ENCODE results near the gene ERRFI1. TPM values are rescaled to one million over a fixed set of nuclear protein-coding genes. Genes with fewer than 3 reads are reported as not detected.
A peak's percentile ranks its signal among the peaks of the same experiment; 100 is the strongest.

ERRFI1 gene
- total and polyA plus RNA-seq, 2 of the 8 experiments (the other 6 are each of a cell fraction or from before 2014, with no cell fraction given), result 23.4 to 46.1 TPM

DNA sequence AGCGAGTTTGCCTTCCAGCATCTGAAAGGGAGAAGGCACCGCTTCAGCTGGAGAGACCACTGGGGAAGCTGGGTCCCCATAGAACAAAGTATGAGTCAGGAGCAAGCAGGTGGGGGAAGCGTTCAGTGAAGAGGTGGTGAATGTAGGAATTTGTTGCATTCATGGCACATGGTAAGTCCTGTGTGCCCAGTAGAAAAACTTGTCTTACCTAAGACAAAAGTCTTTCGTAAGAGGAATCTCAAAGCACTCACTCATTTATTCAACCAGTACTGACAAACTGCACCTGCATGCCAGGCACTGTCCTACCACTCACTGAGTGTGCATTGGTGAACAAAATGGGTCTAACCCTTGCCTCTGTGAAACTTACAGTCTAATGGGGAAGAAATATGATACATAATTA, 9.2 kb upstream of the ERRFI1 start:
- no peaks in the 10 kb centered on the region for H3K4me1 ChIP-seq (replicated peaks in 1 of 4; ENCODE audit: control insufficient read depth in 3 of 4, insufficient read depth in 4 of 4, low read length in 3 of 4)
- no peaks in the 10 kb centered on the region; the same call in 1 of the 2 replicates for H3K23me2 ChIP-seq (ENCODE audit: low read depth, low read length)
- TF ChIP-seq CBX5 (IDR thresholded peaks at IDR 0.05; ENCODE audit: low read depth, low read length), result no peak
- TF ChIP-seq POLR2AphosphoS5 (IDR thresholded peaks at IDR 0.05; ENCODE audit: low read depth, low read length), result no peak
- TF ChIP-seq EGR1 (IDR thresholded peaks at IDR 0.05; ENCODE audit: borderline replicate concordance, low read depth, low read length), result no peak
- TF ChIP-seq SP2 (IDR thresholded peaks at IDR 0.05; ENCODE audit: low read length), result no peak
- TF ChIP-seq RXRA (IDR thresholded peaks at IDR 0.05; ENCODE audit: insufficient read depth, low read depth, low read length), result no peak
- TF ChIP-seq BCL11A (IDR thresholded peaks at IDR 0.05; ENCODE audit: low read depth in 2 of 2, low read length in 2 of 2), result no peak
- TF ChIP-seq GTF2F1 (IDR thresholded peaks at IDR 0.05; ENCODE audit: borderline replicate concordance, low read depth, low read length), result no peak
- no peak for TF ChIP-seq SIRT6 (IDR thresholded peaks at IDR 0.05; ENCODE audit: low read length)
- TF ChIP-seq, protein P1, sequence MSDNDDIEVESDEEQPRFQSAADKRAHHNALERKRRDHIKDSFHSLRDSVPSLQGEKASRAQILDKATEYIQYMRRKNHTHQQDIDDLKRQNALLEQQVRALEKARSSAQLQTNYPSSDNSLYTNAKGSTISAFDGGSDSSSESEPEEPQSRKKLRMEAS (IDR thresholded peaks at IDR 0.05), result no peak
- TF ChIP-seq PHF8 (conservative IDR thresholded peaks at IDR 0.05; ENCODE audit: low read depth, low read length), result no peak
- TF ChIP-seq TBP (IDR thresholded peaks at IDR 0.05; ENCODE audit: low read depth, low read length), result no peak
- no peak for TF ChIP-seq CEBPB (IDR thresholded peaks at IDR 0.05; ENCODE audit: low read depth, low read length)
- no peak for TF ChIP-seq EP300 (IDR thresholded peaks at IDR 0.05; ENCODE audit: borderline replicate concordance in 1 of 2, low read depth in 2 of 2, low read length in 2 of 2)
- no peak overlapping the region for H3K4me3 ChIP-seq (ENCODE audit: extremely low read depth in 1 of 4, insufficient read depth in 2 of 4, low read depth in 3 of 4, low read length in 4 of 4)
- H3K79me2 ChIP-seq (ENCODE audit: control insufficient read depth in 1 of 2, insufficient read depth in 2 of 2, low read length in 2 of 2), result no peaks in the 10 kb centered on the region
- no peaks in the 10 kb centered on the region for H3K79me1 ChIP-seq (ENCODE audit: low read depth, low read length)
- H2AFZ ChIP-seq (ENCODE audit: low read length), result 0 out of 2 replicates have a peak overlapping the region, but pooled peaks have one; percentile 3
- H3K4me2 ChIP-seq (ENCODE audit: insufficient read depth in 1 of 2, low read depth in 2 of 2, low read length in 2 of 2), result no peak overlapping the region
- no peak overlapping the region for H4K5ac ChIP-seq (ENCODE audit: insufficient read length, low read depth, low read length)
- H3K36me3 ChIP-seq (ENCODE audit: control insufficient read depth in 2 of 4, insufficient read depth in 4 of 4, low read length in 3 of 4), result no peaks in the 10 kb centered on the region
- no peak overlapping the region for H2BK5ac ChIP-seq (ENCODE audit: low read depth, low read length)
- H3K9ac ChIP-seq (replicated peaks in 1 of 4; ENCODE audit: extremely low read depth in 1 of 4, low read depth in 3 of 4, low read length in 3 of 4), result no peak overlapping the region; a peak in 1 of 7 replicates
- H2BK15ac ChIP-seq (ENCODE audit: low read length), result no peak overlapping the region
- ChIA-PET POLR2A (ENCODE audit: partially characterized antibody) (no interaction called here), CTCF (ENCODE audit: partially characterized antibody) (interaction anchor here (1.3 to 1.4 kb wide), 2 partner anchors 131 to 279 kb away, joined by 4 to 5 read pairs; no protein-coding TSS in a partner anchor)
- no peak overlapping the region for H3K18ac ChIP-seq (ENCODE audit: extremely low read depth, low read length)
- no peak overlapping the region for H4K8ac ChIP-seq (ENCODE audit: extremely low read depth, insufficient read depth, low read length)
- 85% methylated on average over 4 of the region's 4 CpGs; no CpG with 5 or more reads in 1 of the 2 experiments for WGBS, 2 experiments (ENCODE audit: extremely low coverage in 1 of 2, insufficient coverage in 1 of 2, insufficient read length in 1 of 2, insufficient replicate concordance in 2 of 2, low coverage in 1 of 2, low lambda C conversion rate in 2 of 2, missing lambda C conversion rate in 1 of 2)
- no peak overlapping the region for H2BK12ac ChIP-seq (ENCODE audit: low read depth, low read length)
- no peak for DNase-seq (ENCODE audit: low read depth in 1 of 2, low spot score in 2 of 2)
- no peak for FAIRE-seq
- H4K20me1 ChIP-seq (replicated peaks in 1 of 2; ENCODE audit: control insufficient read depth in 1 of 2, insufficient read depth in 2 of 2, low read length in 2 of 2), result no peaks in the 10 kb centered on the region
- H2BK120ac ChIP-seq (replicated peaks; ENCODE audit: low read depth, low read length), result no peak overlapping the region
- H3K9me3 ChIP-seq (ENCODE audit: insufficient read depth in 2 of 2, low read depth in 1 of 2, low read length in 1 of 2), result no peaks in the 10 kb centered on the region
- H3K27me3 ChIP-seq (replicated peaks in 1 of 4; ENCODE audit: control insufficient read depth in 3 of 4, extremely low read depth in 1 of 4, insufficient read depth in 3 of 4, low read length in 3 of 4), result no peaks in the 10 kb centered on the region
- no peak overlapping the region for H3K56ac ChIP-seq (replicated peaks; ENCODE audit: insufficient read length, low read depth, low read length)
- peak overlapping the region; percentile 81 for H4K91ac ChIP-seq (replicated peaks; ENCODE audit: insufficient read length, low read length)
- H3K4ac ChIP-seq (replicated peaks; ENCODE audit: insufficient read length, low read depth, low read length), result no peak overlapping the region
- no peak overlapping the region for H3K27ac ChIP-seq (ENCODE audit: low read depth, low read length)
- H3K14ac ChIP-seq (ENCODE audit: insufficient read length), result no peak overlapping the region
- no peak overlapping the region for H2AK5ac ChIP-seq (ENCODE audit: low read depth, low read length)
- no peak overlapping the region for H2BK20ac ChIP-seq (ENCODE audit: low read length)
- no peak overlapping the region for H3K23ac ChIP-seq (ENCODE audit: insufficient read length)

All from H1 (cell line).